Ishikawa (cell line): ENCODE measurements around the gene ADAMTS18.

Experiments used
- CEBPB ChIP-seq: IDR thresholded peaks from 2 replicates; pipeline ENCODE4 v1.6.1; 2012
- TEAD4 ChIP-seq: IDR thresholded peaks from 2 replicates; pipeline ENCODE4 v1.6.1; 2012
- TF ChIP-seq, protein P1 (sequence below): IDR thresholded peaks from 2 replicates; pipeline ENCODE4 v1.6.1; 2012
- TF ChIP-seq, protein P2 (sequence below): IDR thresholded peaks from 2 replicates; pipeline ENCODE4 v1.6.1; 2012

DNA sequence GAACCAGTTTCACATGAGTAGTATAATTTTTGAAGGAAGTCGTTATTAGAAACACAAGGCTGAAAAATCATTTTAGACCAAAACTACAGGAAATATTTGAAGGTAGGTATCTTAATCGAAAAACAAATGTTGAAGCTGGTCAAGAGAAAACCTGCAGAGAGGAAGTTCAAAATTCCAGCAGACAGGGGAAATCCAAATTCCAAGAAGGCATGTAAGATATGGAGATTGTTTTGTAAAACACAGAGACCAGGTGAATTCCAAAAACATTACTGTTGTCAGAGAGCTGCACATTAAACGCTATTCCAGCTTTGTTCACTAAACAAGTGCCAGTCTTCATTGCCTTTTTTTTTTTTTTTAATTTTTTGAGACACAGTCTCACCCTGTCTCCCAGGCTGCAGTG is 38.4 kb downstream of the ADAMTS18 start:
- TF ChIP-seq, protein P1, sequence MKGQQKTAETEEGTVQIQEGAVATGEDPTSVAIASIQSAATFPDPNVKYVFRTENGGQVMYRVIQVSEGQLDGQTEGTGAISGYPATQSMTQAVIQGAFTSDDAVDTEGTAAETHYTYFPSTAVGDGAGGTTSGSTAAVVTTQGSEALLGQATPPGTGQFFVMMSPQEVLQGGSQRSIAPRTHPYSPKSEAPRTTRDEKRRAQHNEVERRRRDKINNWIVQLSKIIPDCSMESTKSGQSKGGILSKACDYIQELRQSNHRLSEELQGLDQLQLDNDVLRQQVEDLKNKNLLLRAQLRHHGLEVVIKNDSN = no peak
- TF ChIP-seq, protein P2, sequence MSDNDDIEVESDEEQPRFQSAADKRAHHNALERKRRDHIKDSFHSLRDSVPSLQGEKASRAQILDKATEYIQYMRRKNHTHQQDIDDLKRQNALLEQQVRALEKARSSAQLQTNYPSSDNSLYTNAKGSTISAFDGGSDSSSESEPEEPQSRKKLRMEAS = no peak
- TF ChIP-seq CEBPB = no peak
- no peak for TF ChIP-seq TEAD4
